Pons (tissue), 1 donor: ENCODE results near the gene CYRIA.

ENCODE experiments used
- DNase-seq: peaks from one replicate; pipeline ENCODE4 v3.0.0-alpha.2; 2016; ENCODE audit warnings: low spot score

Gene CYRIA

DNA sequence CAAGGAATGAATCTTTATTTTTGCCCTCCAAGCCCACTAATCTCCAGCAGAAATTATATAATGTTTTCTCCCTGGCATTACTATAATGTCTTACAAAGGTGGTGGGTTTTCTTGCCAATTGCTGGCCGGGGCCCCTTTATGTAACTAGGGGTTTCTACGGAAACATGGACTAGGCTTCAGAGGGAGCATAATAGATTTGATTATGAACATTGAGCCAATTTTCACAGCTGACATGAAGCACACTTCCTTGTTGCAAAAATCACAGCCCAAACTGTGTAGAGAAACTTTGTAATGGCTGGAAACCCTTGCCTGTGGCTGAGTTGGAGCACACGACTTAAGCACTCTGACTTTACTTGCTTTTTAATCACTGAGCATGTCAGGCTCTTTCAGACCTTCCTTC is 3.8 kb upstream of the CYRIA start:
- no peak for DNase-seq

DNA sequence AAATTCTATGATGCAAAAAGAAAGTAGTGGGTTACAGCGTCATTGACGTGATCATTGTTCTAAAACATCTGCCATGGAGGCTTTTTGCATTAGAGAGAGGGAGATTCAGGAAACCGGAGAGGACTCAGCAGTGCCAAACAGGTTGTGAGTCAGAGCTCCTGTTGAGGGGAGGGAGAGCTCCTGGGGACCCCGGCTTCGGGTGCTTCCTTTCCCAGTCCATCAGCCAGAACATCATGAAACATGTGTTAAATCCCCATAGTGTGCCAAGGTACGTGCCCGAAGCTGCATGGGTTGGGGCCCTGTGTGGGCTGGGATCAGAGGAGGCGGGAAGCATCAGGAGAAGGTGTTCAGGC is 791 bp upstream of the CYRIA start:
- no peak for DNase-seq

GRCh38 chr2:16664809-16665747 is 556 bp downstream of the CYRIA start:
- no peak for DNase-seq

GRCh38 chr2:16664052-16664731 is 1.4 kb downstream of the CYRIA start:
- peak; percentile 84 for DNase-seq

GRCh38 chr2:16663121-16663905 is 2.3 kb downstream of the CYRIA start:
- DNase-seq = no peak

GRCh38 chr2:16661936-16662839 is 3.4 kb downstream of the CYRIA start:
- DNase-seq = no peak

- no peak for DNase-seq
Measured at GRCh38 chr2:16661526-16661925, 4.1 kb downstream of the CYRIA start.

- no peak for DNase-seq
Measured at GRCh38 chr2:16660556-16660955, 5.1 kb downstream of the CYRIA start.

DNA sequence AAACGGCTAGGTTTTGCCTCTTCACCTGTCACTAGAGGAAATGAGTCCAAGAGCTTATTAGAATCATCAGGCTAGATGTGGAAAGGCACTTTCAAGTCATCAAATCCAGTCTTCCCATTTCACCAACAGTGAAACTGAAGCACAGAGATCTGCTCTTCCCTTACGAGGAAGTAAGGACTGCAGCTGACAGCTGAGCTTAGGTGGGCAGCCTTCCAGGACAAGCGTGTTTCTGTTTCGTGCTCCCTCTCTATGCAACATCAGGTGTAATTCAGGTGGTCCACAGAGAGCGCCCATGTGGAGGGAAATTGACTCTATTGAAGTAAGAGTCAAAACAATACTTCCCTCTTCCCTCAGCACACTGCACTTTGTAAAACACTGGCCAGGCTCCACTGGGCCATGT is 5.5 kb downstream of the CYRIA start:
- no peak for DNase-seq

GRCh38 chr2:16658076-16658739 is 7.4 kb downstream of the CYRIA start:
- DNase-seq = no peak

- no peak for DNase-seq
Measured at GRCh38 chr2:16657671-16658070, 8.0 kb downstream of the CYRIA start.

DNA sequence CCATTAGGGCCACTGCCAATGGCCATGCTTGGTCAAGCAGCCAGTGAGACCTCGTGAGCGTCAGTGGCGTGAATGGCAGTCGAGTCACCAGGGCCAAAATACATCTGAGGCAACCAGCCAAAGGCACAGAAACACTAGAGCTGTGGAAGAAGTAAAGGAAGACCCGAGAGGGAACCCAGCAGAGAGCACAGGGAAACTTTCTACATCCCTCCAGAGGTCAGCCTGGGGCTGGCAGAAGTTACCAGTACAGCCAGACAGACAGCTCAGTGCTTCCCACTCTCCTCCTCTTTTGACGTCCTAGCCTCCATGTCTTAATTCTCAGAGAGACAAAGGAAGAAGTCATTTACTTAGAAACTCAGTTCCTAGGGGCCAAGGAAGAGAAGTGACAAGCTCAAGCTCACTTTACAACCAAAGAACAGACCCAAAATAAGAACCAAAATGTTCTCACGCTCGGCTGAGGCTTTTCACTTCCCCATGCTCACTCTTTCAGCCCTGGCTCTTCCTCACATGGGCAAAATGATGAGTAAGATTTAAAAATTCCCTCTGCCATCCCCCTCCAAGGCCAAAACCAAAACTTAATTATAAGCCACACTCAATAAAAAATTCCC is 8.7 kb downstream of the CYRIA start:
- peak; percentile 83 for DNase-seq

DNA sequence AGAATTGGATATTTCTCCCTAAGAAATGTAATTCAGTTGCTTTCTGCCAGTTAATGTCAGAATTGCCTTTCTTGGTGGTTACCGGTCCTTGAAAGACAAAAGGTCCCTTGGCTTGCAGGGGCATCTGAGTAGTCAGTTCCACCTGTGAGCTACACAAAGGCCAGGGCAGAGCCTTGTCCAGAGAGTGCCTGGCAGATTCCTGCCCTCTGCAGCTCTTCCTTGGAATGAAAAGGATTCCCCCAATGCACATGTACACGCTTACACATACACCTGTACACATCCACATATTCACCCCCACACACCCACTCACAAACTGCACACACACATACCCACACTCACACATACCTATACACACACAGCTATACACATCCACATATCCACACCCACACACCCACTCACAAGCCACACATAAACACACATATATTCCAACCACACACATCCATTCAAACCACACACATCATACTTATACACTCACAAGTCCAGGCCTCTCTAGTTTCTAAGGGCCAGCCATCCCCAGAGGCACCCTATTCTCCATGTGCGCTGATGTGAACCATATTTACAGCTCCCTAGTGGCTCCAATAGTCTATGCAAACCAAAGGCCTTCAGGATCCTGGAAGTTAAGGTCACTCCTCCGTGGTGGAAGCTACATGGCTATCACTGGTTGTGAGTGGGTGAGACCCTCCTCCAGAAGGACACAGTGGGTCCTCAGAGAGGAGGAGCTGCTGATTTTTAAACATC is 9.6 kb downstream of the CYRIA start:
- DNase-seq = no peak

DNA sequence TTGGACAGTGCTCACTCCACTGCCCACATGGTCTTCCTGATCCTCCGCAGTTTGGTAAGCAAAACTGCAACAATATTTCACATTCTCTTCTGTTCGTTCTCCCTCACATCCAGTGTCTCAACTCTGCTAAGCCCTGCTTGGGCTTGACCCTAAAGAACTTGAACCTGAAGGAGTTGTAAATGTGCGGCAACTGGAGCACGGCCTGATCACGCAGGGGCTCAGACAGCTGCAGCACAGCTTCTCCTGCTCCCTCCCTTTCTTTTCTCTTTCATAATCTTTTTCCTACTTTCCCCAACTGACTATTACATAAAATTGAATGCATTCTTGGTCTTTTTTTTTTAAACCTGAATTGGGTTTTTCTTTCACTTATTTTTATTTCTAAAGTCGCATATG is 10.2 kb downstream of the CYRIA start:
- no peak for DNase-seq

GRCh38 chr2:16654833-16655444 is 10.7 kb downstream of the CYRIA start:
- DNase-seq = no peak

GRCh38 chr2:16653799-16654198 is 11.8 kb downstream of the CYRIA start:
- DNase-seq = peak; percentile 69

DNA sequence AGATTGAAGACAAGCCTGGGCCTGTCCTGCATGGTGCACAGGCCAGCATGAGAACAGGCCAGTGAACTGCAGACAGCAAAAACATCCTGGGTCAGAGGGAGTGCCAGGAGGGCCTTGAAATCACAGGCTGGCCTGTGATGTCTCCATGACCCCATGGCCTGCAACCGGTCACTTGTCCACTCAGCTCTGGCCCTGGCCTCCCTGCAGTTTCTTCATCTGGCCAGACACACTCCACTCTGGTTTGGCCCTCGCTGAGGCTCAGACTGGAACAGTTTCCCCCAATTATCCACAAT is 12.6 kb downstream of the CYRIA start:
- no peak for DNase-seq

- DNase-seq = peak; percentile 55
Measured at GRCh38 chr2:16652296-16653082, 13.1 kb downstream of the CYRIA start.
